ENCODE results near the gene SIPA1. TPM values are rescaled to one million over a fixed set of nuclear protein-coding genes. Genes with fewer than 3 reads are reported as not detected.

The SIPA1 gene
- total RNA-seq, 1 donor, result 34.5 TPM

DNA sequence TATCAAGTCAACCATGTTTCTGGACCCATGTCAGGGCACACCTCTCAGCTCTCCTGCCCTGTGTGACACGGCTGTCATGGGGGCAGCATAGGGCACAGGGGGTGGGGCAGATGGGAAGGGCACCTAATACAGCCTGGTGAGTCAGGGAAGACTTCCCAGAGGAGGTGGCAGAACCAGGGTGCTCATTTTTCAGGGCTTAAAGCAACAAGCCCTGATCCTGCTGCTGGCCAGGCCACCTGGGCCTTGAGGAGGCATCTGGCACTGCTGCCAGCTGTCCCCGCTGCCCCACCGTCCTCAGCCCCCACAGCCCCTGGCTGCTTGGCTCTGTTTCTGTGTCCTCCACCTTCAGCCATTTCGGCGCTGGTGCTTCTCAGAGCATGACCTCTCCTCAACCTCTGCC lies 28.2 kb upstream of the SIPA1 start:
- TF ChIP-seq, protein P1, sequence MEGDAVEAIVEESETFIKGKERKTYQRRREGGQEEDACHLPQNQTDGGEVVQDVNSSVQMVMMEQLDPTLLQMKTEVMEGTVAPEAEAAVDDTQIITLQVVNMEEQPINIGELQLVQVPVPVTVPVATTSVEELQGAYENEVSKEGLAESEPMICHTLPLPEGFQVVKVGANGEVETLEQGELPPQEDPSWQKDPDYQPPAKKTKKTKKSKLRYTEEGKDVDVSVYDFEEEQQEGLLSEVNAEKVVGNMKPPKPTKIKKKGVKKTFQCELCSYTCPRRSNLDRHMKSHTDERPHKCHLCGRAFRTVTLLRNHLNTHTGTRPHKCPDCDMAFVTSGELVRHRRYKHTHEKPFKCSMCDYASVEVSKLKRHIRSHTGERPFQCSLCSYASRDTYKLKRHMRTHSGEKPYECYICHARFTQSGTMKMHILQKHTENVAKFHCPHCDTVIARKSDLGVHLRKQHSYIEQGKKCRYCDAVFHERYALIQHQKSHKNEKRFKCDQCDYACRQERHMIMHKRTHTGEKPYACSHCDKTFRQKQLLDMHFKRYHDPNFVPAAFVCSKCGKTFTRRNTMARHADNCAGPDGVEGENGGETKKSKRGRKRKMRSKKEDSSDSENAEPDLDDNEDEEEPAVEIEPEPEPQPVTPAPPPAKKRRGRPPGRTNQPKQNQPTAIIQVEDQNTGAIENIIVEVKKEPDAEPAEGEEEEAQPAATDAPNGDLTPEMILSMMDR (IDR thresholded peaks at IDR 0.05; ENCODE audit: insufficient read depth, low read depth, low read length), result no peak
- no peak overlapping the region for H3K4me3 ChIP-seq (ENCODE audit: low read depth, low read length)
- no peak for DNase-seq (ENCODE audit: low read depth)

- no peak for DNase-seq (ENCODE audit: low read depth)
- no peak overlapping the region for H3K4me3 ChIP-seq (ENCODE audit: low read depth, low read length)
- TF ChIP-seq, protein P1 (IDR thresholded peaks at IDR 0.05; ENCODE audit: insufficient read depth, low read depth, low read length), result no peak
These were observed 27.5 kb upstream of the SIPA1 start for GRCh38 chr11:65610404-65610803.

DNA sequence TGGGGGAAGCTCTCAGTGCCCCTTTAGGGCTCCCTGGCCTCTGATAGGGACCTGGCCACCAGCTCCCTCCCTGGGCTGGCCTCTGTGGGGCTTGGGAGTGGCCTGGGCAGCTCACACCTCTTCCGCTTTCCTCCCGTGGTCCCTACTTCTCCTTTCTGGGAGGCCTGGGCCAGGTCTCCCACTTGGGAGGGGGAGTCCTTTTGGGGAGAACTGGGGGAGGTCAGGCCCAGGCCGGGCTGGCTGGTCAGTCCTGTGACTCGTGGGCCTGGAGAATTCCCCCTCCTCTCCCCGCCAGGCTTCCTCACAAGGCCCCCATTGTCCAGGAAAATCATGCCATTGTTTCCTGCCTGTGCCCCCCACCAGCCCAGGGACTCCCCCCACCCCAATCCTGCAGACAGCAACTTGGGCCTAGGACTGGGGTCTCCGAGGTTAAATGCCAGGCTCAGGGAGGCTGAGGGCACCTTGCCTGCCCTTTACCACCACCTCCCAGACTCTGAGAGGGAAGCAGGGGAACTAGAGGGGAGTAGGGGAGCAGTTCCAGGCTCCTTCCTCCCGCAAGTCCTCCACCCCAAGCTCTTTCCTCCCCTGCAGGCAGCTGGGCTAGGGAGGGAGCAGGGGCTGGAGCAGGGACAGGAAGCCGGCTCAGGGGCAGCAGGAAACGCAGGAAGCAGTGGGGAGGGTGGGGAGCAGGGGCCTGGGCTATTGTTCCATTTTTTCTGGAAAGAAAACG lies 26.7 kb upstream of the SIPA1 start:
- TF ChIP-seq, protein P1 (IDR thresholded peaks at IDR 0.05; ENCODE audit: insufficient read depth, low read depth, low read length), result no peak
- H3K4me3 ChIP-seq (ENCODE audit: low read depth, low read length), result peak overlapping the region; percentile 89
- no peak for DNase-seq (ENCODE audit: low read depth)

GRCh38 chr11:65611758-65612603 lies 25.9 kb upstream of the SIPA1 start:
- DNase-seq (ENCODE audit: low read depth), result no peak
- peak overlapping the region; percentile 89 for H3K4me3 ChIP-seq (ENCODE audit: low read depth, low read length)

GRCh38 chr11:65612691-65613090 lies 25.2 kb upstream of the SIPA1 start:
- peak overlapping the region; percentile 89 for H3K4me3 ChIP-seq (ENCODE audit: low read depth, low read length)
- no peak for DNase-seq (ENCODE audit: low read depth)
- TF ChIP-seq, protein P1 (IDR thresholded peaks at IDR 0.05; ENCODE audit: insufficient read depth, low read depth, low read length), result no peak

More at GRCh38 chr11:65611758-65612603, 25.9 kb upstream of the SIPA1 start:
- TF ChIP-seq, protein P1 (IDR thresholded peaks at IDR 0.05; ENCODE audit: insufficient read depth, low read depth, low read length), result no peak

DNA sequence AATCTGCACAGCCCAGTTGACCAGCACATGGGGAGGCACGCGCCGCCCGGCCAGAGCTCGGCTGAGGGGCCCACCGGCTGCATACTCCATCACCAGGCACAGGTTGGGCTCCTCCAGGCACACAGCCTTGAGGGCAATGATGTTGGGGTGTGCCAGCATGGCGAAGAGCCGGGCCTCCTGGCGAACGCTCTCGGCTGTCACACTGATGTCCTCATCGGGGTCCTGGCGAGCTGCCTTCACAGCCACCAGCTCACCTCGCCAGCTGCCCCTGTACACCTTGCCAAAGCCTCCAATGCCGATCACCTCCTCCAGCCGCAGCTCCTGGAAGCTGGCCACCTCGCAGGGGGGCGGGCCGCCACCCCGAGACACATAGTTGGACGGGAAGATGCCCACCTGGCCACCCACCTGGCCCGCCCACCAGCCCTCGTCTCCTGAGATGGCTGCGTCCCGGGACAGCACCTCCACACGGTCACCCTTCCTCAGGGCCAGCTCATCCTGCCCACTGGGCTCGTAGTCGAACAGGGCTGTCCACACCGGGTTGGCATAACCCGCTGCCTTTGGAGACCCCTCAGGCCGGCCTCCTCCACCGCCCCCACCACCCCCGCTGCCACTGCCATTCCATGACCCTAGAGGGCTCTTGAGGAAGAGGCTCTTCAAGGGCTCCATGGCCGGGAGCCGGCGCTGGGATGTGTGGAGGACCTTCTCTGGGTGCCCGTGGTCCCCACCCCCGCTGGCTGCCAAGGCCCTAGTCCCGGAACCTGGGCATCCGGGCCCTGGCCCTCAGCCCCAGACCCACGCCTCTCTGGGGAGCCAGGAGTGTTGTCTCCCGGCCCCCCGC lies 24.6 kb upstream of the SIPA1 start:
- no peak for DNase-seq (ENCODE audit: low read depth)
- H3K4me3 ChIP-seq (ENCODE audit: low read depth, low read length), result peak overlapping the region; percentile 89
- TF ChIP-seq, protein P1 (IDR thresholded peaks at IDR 0.05; ENCODE audit: insufficient read depth, low read depth, low read length), result no peak

Data from fibroblast of villous mesenchyme (primary cell).